Measurements from ENCODE around the gene TLX2. TPM values are rescaled to one million over a fixed set of nuclear protein-coding genes. Genes with fewer than 3 reads are reported as not detected.
"Not testable (repeated sequence)": the region's sequence is repeated elsewhere in the genome, so short reads cannot be mapped to it uniquely, and the experiment has no call there.

Gene TLX2
- total RNA-seq, 3 donors from 2014 or later: not detected

DNA sequence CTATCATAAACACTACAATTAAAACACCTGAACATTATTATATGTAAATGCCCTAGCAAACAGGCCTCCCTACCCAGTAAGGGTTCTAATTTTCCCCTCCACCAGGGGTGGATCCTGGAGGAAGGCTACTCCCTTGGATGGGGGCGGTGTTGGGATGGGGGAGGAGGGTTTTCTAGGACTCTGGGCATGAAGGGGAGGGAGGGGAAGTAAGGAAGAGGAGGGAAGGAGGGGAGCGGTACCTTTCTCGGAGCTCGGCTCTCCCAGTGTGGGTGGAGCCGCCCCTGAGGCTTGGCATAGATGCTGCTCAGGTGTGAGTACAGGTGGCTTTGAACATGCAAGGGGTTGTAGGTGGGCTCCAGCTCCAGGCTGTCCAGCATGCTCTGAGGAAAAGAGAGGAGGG is 45.7 kb downstream of the TLX2 start:
- Mint-ChIP-seq H3K9me3 (no peaks in the 10 kb centered on the region), H3K27me3 (ENCODE audit: low read depth) (peaks cover 16% of the 10 kb centered on the region), H3K4me3 (no peak overlapping the region), H3K4me1 (ENCODE audit: low read depth) (peaks cover 3% of the 10 kb centered on the region), H3K36me3 (ENCODE audit: insufficient read depth) (no peaks in the 10 kb centered on the region)
- DNase-seq: no peak
- no peak for ATAC-seq

DNA sequence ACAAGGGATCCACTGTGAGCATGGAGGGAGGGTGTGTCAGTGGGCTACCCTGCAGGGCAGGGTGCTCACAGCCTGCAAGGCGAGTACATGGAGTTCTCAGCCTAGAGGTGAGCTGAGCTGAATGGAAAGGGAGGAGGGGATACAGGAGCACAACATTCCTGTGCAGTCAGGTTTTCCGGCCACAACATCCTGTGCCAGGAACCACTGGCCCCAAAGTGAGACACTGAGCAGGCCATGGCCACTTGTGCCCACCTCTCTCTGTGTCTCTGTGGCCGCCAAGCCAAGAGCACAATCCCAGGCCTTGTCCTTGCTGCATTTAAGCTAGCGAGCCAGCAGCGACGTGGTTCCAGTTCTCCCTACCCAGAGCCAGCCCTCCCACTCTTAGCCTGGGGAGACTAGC is 46.3 kb downstream of the TLX2 start:
- no peaks in the 10 kb centered on the region for H3K9me3 Mint-ChIP-seq
- H3K36me3 Mint-ChIP-seq (ENCODE audit: insufficient read depth): no peaks in the 10 kb centered on the region
- peak in 1 of 2 donors; percentile 12 for ATAC-seq
- H3K4me1 Mint-ChIP-seq (ENCODE audit: low read depth): no peaks in the 10 kb centered on the region
- no peak overlapping the region for H3K4me3 Mint-ChIP-seq
- DNase-seq: no peak
- H3K27me3 Mint-ChIP-seq (ENCODE audit: low read depth): peaks cover 16% of the 10 kb centered on the region

DNA sequence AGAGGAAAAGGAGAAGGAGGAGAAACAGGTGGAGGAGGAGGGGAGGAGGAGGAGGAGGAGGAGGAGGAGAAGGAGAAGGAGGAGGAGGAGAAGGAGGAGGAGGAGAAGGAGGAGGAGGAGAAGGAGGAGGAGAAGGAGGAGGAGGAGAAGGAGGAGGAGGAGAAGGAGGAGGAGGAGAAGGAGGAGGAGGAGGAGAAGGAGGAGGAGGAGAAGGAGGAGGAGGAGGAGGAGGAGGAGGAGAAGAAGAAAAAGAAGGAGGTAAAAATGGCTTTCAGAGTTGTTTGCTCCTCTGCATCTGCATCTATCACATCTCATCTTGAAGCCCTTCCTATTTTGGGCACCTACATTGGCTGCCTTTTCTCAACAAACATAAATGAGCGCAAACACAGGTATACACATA is 46.8 kb downstream of the TLX2 start:
- not testable (repeated sequence) for H3K9me3 Mint-ChIP-seq; H3K4me3 Mint-ChIP-seq; H3K4me1 Mint-ChIP-seq (ENCODE audit: low read depth); H3K36me3 Mint-ChIP-seq (ENCODE audit: insufficient read depth); ATAC-seq; DNase-seq
- peaks cover 18% of the 10 kb centered on the region for H3K27me3 Mint-ChIP-seq (ENCODE audit: low read depth)

DNA sequence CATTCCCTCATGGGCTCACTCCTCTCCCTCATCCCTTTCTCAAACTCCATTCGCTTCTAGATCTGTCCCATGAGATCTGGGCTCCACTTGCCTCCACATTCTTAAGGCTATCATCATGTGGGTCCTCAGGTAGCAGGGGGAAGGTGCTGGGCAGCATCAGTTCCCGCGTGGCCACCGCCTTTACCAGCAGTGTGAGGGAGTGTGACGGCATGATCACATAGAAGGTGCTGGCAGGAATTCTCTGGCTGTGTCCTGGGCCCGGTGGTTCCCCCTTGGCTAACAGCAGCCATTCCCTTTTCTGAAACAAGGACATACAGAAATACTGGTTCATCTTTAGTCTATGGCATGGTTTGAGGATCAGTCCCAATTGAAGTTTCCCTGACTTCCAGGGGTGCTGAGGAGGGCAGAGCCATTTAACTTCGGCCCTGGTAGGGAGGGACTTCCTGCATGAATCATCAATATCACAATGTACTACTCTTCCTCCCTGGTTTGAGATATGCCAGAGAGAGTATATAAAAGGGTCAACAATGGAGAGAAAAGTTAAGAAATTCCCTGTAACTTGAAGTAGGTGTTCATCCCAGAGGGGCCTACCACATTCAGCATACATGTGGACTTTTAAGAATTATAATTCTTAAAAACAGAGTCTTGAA is 48.0 kb downstream of the TLX2 start:
- peaks cover 20% of the 10 kb centered on the region for H3K27me3 Mint-ChIP-seq (ENCODE audit: low read depth)
- no peaks in the 10 kb centered on the region for H3K9me3 Mint-ChIP-seq
- ATAC-seq (no peak), DNase-seq (no peak)
- no peak overlapping the region for H3K4me3 Mint-ChIP-seq
- H3K36me3 Mint-ChIP-seq (ENCODE audit: insufficient read depth): no peaks in the 10 kb centered on the region
- peaks cover 6% of the 10 kb centered on the region for H3K4me1 Mint-ChIP-seq (ENCODE audit: low read depth)

DNA sequence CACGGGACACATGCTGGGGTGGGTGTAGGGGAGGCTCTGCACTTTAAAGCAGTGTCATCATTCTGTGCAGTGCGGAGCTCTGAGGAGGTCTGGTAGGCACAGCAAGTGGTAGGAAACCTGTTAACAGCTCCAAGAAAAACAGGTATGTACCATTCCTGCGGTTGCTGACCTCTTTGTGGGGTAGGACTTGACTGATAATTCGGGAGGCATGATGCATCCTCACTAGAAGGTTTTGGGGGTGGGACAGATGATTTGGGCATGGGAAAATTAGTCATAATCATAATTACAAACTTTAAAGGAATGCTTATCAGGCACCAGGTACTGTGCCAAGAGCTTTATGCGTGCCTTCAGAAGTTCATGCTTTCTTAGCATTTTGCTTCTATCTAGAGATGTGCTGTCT is 50.0 kb downstream of the TLX2 start:
- Mint-ChIP-seq H3K4me1 (ENCODE audit: low read depth) (peaks cover 6% of the 10 kb centered on the region), H3K4me3 (no peak overlapping the region), H3K27me3 (ENCODE audit: low read depth) (peaks cover 27% of the 10 kb centered on the region), H3K36me3 (ENCODE audit: insufficient read depth) (no peaks in the 10 kb centered on the region), H3K9me3 (no peaks in the 10 kb centered on the region)
- DNase-seq: no peak
- no peak for ATAC-seq

DNA sequence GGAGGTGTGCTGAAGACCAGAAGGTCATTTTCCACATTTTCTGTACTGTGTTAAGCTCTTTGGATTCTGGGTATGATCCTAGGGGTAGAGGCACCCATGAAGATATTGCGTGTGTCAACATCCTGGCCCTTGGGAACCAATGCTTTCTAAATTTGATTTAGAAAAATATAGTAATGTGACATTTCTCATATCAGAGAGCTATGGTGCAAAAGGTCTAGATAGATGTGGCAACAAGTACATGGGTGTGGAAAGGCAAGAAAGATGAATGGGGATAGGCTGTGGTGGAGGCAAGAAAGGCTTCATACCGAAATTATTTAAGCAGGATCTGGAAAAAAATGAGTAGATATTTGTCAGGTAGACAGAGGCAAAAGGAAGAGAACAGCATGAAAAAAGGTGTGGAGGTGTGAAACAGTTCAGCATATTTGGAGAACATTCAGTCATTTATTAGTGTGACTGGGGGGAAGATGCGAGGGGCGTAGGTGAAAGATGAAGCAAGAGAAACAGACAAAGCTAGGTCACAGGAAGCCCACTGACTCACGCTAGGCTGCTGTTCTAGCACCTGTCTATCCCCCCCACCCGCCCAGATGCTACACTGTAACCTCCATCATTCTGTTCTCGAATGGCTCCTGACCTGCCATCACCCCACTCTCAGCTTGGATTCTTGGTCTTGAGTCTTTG is 52.0 kb downstream of the TLX2 start:
- Mint-ChIP-seq H3K4me1 (ENCODE audit: low read depth) (peaks cover 6% of the 10 kb centered on the region), H3K4me3 (no peak overlapping the region), H3K36me3 (ENCODE audit: insufficient read depth) (no peaks in the 10 kb centered on the region)

DNA sequence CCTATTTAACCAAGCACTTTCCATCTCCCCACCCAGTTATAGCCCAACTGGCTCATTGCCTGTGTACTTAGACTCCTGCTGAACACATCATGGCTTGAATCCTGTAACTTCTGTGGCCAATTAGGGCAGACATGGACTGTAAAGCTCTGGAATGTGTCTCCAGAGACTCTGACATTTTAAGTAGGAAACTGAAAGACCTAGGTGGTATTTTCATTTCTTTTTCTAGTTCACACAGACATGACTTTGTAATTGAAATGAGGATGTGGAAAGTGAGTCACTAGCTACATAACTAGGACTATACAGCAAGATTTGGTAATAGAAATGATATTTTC is 52.5 kb downstream of the TLX2 start:
- H3K4me3 Mint-ChIP-seq: no peak overlapping the region

More for the DNA sequence above, 52.0 kb downstream of the TLX2 start:
- peaks cover 27% of the 10 kb centered on the region for H3K27me3 Mint-ChIP-seq (ENCODE audit: low read depth)
- no peaks in the 10 kb centered on the region for H3K9me3 Mint-ChIP-seq
- DNase-seq (no peak), ATAC-seq (peak; percentile 24 to 47)

More for the DNA sequence above, 52.5 kb downstream of the TLX2 start:
- peaks cover 25% of the 10 kb centered on the region for H3K27me3 Mint-ChIP-seq (ENCODE audit: low read depth)
- DNase-seq (no peak), ATAC-seq (peak; percentile 56 to 64)
- peaks cover 6% of the 10 kb centered on the region for H3K4me1 Mint-ChIP-seq (ENCODE audit: low read depth)
- H3K36me3 Mint-ChIP-seq (ENCODE audit: insufficient read depth): no peaks in the 10 kb centered on the region
- H3K9me3 Mint-ChIP-seq: no peaks in the 10 kb centered on the region

Other genes with a start within 250 kb of the TLX2 start
- gene SLC4A5, start 171.0 kb upstream of the TLX2 start, total RNA-seq: 1 to 10 TPM; 1.3 to 1.5 (median 1.4) TPM
- 10 to 100 TPM; 94.4 to 97.7 (median 97.6) TPM for gene DCTN1, start 134.1 kb upstream of the TLX2 start, total RNA-seq
- 1 to 10 TPM; 1.3 to 1.4 (median 1.4) TPM for gene C2orf81, start 92.8 kb upstream of the TLX2 start, total RNA-seq
- gene WDR54, start 92.7 kb upstream of the TLX2 start, total RNA-seq: 10 to 100 TPM; 29.1 to 32.1 (median 31.3) TPM
- 1 to 10 TPM in 1 of 3 donors, under 1 TPM in 2; 0.47 to 1.0 (median 0.71) TPM for gene RTKN, start 72.5 kb upstream of the TLX2 start, total RNA-seq
- gene INO80B, start 59.4 kb upstream of the TLX2 start, total RNA-seq: 10 to 100 TPM; 49.3 to 72.6 (median 55.8) TPM
- gene WBP1, start 56.0 kb upstream of the TLX2 start, total RNA-seq: 10 to 100 TPM; 19.3 to 21.5 (median 19.4) TPM
- gene MOGS, start 49.1 kb upstream of the TLX2 start, total RNA-seq: 100 to 1,000 TPM in 2 of 3 donors, 10 to 100 TPM in 1; 98.7 to 107 (median 103) TPM
- 100 to 1,000 TPM; 105 to 106 (median 106) TPM for gene MRPL53, start 41.8 kb upstream of the TLX2 start, total RNA-seq
- gene CCDC142, start 31.5 kb upstream of the TLX2 start, total RNA-seq: 10 to 100 TPM; 13.7 to 17.3 (median 13.9) TPM
- gene TTC31, start 31.4 kb upstream of the TLX2 start, total RNA-seq: 10 to 100 TPM; 22.4 to 23.8 (median 23.4) TPM
- gene LBX2, start 14.8 kb upstream of the TLX2 start, total RNA-seq: under 1 TPM in 2 of 3 donors, not detected in 1; 0.22 to 0.24 TPM
- 10 to 100 TPM; 21.7 to 32.4 (median 28.8) TPM for gene PCGF1, start 6.8 kb upstream of the TLX2 start, total RNA-seq
- under 1 TPM; 0.28 to 0.34 (median 0.30) TPM for gene DQX1, start 11.8 kb downstream of the TLX2 start, total RNA-seq
- 100 to 1,000 TPM; 200 to 204 (median 203) TPM for gene AUP1, start 15.3 kb downstream of the TLX2 start, total RNA-seq
- 10 to 100 TPM; 46.2 to 54.6 (median 50.5) TPM for gene HTRA2, start 15.5 kb downstream of the TLX2 start, total RNA-seq
- 1 to 10 TPM in 1 of 3 donors, under 1 TPM in 2; 0.49 to 1.0 (median 0.99) TPM for gene LOXL3, start 39.5 kb downstream of the TLX2 start, total RNA-seq
- 10 to 100 TPM; 24.1 to 27.9 (median 25.9) TPM for gene DOK1, start 40.3 kb downstream of the TLX2 start, total RNA-seq
- not detected for gene M1AP, start 133.9 kb downstream of the TLX2 start, total RNA-seq
- 1 to 10 TPM; 5.3 to 6.4 (median 5.4) TPM for gene SEMA4F, start 139.8 kb downstream of the TLX2 start, total RNA-seq